ENCODE measurements around the gene YWHAB.

DNA sequence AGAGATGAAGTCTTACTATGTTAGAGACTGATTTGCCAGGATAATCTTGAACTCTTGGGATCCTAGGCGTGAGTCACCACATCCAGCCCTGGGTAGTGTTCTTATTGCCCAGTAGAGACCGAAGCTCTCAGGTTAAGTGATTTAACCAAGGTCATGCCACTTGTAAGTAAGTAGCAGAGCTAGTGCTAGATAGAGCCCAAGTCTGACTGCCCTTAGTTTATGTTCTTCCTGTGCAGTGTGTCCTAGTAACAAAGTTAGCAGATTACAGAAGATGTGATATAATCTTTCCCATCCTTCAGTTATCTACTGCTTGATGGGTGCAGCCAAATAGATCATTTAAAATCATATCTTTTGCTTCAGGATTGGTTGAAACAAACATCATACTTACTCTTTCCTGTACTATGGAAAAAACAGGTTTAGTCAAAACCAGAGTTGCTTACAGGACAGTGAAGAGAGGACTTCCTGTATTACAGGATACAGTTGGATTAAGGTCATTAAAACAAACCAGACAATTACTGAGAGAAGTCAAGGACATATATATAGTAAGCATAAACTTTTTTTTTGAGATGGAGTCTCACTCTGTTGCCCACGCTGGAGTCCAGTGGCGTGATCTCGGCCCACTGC is 14.8 kb downstream of the YWHAB start:
- TF ChIP-seq, protein P1, sequence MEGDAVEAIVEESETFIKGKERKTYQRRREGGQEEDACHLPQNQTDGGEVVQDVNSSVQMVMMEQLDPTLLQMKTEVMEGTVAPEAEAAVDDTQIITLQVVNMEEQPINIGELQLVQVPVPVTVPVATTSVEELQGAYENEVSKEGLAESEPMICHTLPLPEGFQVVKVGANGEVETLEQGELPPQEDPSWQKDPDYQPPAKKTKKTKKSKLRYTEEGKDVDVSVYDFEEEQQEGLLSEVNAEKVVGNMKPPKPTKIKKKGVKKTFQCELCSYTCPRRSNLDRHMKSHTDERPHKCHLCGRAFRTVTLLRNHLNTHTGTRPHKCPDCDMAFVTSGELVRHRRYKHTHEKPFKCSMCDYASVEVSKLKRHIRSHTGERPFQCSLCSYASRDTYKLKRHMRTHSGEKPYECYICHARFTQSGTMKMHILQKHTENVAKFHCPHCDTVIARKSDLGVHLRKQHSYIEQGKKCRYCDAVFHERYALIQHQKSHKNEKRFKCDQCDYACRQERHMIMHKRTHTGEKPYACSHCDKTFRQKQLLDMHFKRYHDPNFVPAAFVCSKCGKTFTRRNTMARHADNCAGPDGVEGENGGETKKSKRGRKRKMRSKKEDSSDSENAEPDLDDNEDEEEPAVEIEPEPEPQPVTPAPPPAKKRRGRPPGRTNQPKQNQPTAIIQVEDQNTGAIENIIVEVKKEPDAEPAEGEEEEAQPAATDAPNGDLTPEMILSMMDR (IDR thresholded peaks at IDR 0.05): no peak
- no peak for TF ChIP-seq POLR2A (IDR thresholded peaks at IDR 0.05)
